A549 treated with CORT108297 at 1 μM for 4 hours (cell line): ENCODE measurements around the gene ABCD4. TPM values are rescaled to one million over a fixed set of nuclear protein-coding genes. Genes with fewer than 3 reads are reported as not detected.

Experiments used
- total RNA-seq: library from RNA; stranded (reverse); fragments of 200-300 nt; extraction: Qiagen RNA extraction; gene quantifications from 5 replicates; pipeline ENCODE4 v1.2.3, GENCODE V29; 2022

ABCD4 gene
- total RNA-seq, result 26.8 to 38.4 TPM (median 35.6 TPM) in 5 replicates

DNA sequence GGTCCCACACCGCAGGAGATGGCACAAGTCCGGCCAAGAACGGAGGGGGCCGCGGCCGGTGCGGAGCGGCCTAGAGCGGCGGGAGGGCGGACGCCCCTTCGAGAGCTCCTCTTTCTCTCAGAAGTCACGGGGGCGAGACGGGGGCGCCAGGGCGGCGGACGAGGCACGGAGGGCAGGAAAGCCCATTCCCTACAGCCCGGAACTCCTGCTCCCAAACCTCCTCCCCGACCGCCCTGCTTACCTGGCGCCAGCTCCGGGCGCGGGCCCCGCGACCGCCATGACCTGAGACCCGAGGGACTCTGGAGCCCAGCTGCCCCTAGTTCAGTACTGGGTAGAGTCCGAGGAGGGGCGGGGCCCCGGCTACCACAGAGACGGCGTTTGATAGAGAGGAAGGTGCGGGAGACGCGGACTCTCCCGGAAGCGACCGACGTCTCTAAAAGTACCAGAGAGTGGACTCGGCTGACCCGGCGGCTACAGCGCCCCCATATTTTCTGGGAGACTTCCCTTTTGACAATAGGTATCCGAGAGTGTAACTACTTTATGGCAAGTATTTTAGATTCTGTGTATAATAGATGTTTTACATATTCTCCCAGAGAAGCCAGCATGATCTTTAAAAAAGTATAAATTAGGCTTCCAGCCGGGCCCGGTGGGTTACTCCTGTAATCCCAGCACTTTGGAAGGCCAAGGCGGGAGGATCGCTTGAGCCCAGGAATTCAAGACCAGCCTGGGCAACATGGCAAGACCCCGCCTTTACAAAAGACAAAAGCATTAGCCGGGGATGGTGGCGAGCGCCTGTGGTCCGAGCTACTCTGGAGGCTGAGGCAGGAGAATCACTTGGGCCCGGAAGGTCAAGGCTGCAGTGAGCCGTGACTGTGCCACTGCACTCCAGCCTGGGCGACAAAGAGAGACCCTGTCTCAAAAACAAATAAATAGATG is at the start of gene ABCD4:
TSS of gene ABCD4 (minus strand) at position 301 of the 936 bp plus-strand sequence. CDS start at position 279, 22 bp downstream.

DNA sequence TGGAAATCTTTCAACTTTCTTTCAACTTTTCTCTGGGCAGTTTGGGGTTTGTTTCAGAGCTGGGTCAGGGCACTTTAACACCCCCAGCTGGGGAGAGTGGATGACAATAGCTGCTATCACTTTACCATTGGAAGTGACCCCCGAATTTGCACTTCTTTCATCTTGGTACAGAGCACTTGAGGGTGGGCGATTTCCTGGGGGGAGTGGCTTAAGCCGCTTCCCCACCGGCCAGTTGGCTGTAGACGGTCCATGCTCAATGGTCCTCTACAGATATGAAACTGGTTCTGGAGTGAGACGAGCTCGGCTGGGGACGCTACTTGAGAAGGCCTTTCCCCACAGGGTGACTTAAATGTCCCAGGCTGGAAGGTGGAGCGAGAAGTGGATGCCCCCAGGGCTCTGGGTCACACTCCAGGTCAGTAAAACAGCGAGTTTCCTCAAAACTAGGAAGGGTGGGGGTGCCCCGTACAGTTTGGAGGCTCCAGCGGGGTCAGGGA is 45.6 kb upstream of the ABCD4 start, which contains the start of gene VRTN:
TSS of gene VRTN (plus strand) at position 231 of the 494 bp plus-strand sequence. CDS start 8,313 bp downstream, outside the sequence.

DNA sequence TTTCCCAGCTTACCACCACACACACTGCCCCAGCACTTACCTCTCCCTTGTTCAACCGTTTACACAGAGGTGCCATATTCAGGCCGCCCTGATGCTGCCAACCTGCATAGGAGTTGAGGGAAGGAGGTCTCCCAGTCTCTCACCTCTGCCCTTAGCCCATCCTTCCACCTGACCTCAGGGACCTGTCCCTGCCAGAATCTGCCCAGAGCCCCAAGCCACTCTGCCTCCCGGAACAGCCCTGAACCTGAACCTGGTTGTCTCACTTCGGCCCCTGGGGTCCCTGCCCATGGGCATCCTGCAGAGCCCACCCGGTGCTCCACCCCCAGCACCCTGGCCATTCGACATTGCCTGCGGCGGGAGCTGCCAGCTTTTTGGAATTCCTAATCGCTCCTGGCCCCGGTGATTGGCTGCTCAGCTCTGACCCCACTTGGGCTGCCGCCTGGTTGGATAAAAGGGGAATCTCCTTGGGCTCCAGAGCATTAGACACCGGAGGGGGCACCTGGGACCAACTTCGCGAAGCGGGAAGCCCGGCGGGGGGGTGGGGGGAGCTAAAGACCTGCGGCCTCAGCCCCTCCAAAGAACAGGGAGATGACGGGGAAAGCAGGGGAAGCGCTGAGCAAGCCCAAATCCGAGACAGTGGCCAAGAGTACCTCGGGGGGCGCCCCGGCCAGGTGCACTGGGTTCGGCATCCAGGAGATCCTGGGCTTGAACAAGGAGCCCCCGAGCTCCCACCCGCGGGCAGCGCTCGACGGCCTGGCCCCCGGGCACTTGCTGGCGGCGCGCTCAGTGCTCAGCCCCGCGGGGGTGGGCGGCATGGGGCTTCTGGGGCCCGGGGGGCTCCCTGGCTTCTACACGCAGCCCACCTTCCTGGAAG is 63.5 kb downstream of the ABCD4 start, which contains the start of gene VSX2:
TSS of gene VSX2 (plus strand) at position 476 of the 874 bp plus-strand sequence. CDS start at position 589, 113 bp downstream.

Other genes starting within 250 kb of the ABCD4 start
- gene ALDH6A1, start 218.5 kb downstream of the ABCD4 start, total RNA-seq, result 1.9 to 2.7 TPM (median 2.4 TPM) in 5 replicates
- 3.9 to 6.6 TPM (median 4.7 TPM) in 5 replicates for gene LIN52, start 218.0 kb downstream of the ABCD4 start, total RNA-seq
- gene VSX2, start 63.5 kb downstream of the ABCD4 start, total RNA-seq, result not detected in 5 replicates
- not detected in 5 replicates for gene VRTN, start 45.5 kb upstream of the ABCD4 start, total RNA-seq
- gene SYNDIG1L, start 123.3 kb upstream of the ABCD4 start, total RNA-seq, result 0.05 TPM in 1 of 5 replicates, not detected in the others
- gene NPC2, start 190.4 kb upstream of the ABCD4 start, total RNA-seq, result 221 to 331 TPM (median 238 TPM) in 5 replicates
- 37.9 to 47.9 TPM (median 45.4 TPM) in 5 replicates for gene ISCA2, start 190.8 kb upstream of the ABCD4 start, total RNA-seq